ENCODE measurements around the gene FBXO34. TPM values are rescaled to one million over a fixed set of nuclear protein-coding genes. Genes with fewer than 3 reads are reported as not detected.
A peak's percentile ranks its signal among the peaks of the same experiment; 100 is the strongest.

FBXO34 gene
- total RNA-seq, 1 experiment from 2014 or later: 12.9 TPM

DNA sequence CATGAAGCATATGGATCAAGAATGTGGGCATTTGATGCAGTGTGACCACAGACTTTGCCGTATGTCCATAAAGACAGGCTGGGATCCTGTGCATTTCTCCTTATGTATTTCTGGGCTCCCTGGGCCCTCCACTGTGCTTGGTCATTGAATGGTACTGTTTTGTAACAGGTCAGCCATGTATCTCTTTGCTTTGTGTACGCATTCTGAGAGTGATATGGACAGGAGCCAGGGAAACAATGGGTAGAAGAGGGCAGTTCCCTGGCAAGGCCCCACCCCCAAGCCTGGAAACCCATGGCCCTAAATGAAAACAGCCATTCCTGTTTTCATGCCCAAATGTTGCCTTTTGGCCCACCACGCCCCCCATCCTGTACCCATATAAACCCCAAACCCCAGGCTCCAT, 15.2 kb upstream of the FBXO34 start:
- no peaks in the 10 kb centered on the region for H3K36me3 ChIP-seq
- no peak for DNase-seq
- no peak overlapping the region for H3K4me3 ChIP-seq
- H3K9me3 ChIP-seq: no peaks in the 10 kb centered on the region
- H3K27me3 ChIP-seq: no peaks in the 10 kb centered on the region

DNA sequence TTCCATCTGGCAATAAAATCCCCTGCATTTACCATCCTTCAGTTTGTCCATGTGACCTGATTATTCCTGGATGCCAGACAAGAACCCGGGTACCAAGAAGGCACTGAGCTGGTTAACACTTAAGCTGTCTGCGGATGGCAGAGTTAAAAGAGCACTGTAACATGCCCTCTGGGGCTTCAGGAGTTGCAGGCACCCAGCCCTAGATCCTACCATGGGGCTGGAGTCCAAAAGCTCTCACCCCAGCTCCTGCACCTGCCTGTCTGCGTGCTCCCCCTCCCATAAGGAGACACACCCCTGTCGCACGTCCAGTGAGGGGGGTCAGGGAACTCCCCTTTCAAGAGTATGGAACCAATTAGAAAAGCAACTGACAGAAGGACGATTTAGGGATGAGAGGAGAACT, 14.6 kb upstream of the FBXO34 start:
- no peak for DNase-seq
- no peaks in the 10 kb centered on the region for H3K36me3 ChIP-seq
- H3K4me3 ChIP-seq: no peak overlapping the region
- H3K27me3 ChIP-seq: no peaks in the 10 kb centered on the region
- no peaks in the 10 kb centered on the region for H3K9me3 ChIP-seq

DNA sequence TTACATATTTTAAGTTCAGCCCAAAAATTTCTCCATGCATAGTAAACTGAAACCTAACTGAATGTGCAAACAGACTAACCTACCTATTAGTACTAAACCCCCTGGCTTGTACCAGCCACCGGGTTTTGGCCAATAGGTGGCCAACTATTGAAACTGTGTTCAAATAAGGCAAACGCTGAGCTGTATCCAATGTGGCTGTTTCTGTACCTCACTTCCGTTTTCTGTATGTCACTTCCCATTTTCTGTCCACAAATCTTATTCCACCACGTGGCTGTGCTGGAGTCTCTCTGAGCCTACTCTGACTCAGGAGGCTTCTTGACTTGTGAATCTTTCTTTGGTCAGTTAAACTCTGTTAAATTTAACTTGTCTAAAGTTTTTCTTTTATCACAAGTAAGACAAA, 6.0 kb upstream of the FBXO34 start:
- H3K9me3 ChIP-seq: no peaks in the 10 kb centered on the region
- no peaks in the 10 kb centered on the region for H3K36me3 ChIP-seq
- no peaks in the 10 kb centered on the region for H3K27me3 ChIP-seq
- no peak overlapping the region for H3K4me3 ChIP-seq
- DNase-seq: no peak

DNA sequence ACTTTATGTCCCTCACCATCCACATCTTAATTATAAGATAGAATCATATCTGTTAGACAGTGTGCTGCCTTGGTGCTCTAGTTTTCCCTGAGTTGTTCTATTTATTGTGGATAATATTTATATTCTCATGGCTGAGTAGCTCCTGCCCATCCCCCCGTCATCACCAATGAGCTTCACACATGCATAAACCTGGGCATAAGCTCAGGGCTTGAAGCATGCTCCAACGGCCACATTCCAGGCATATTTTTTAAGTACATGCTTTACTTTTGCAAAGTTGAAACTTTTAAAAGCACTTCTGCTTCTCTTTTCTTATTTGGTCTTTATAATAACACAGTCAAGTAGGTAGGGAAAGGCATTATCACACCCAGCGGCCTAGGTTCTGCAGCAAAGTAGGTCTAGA, 3.4 kb upstream of the FBXO34 start:
- no peaks in the 10 kb centered on the region for H3K27me3 ChIP-seq
- H3K36me3 ChIP-seq: no peaks in the 10 kb centered on the region
- H3K4me3 ChIP-seq: no peak overlapping the region
- H3K9me3 ChIP-seq: no peaks in the 10 kb centered on the region
- DNase-seq: peak; percentile 4

DNA sequence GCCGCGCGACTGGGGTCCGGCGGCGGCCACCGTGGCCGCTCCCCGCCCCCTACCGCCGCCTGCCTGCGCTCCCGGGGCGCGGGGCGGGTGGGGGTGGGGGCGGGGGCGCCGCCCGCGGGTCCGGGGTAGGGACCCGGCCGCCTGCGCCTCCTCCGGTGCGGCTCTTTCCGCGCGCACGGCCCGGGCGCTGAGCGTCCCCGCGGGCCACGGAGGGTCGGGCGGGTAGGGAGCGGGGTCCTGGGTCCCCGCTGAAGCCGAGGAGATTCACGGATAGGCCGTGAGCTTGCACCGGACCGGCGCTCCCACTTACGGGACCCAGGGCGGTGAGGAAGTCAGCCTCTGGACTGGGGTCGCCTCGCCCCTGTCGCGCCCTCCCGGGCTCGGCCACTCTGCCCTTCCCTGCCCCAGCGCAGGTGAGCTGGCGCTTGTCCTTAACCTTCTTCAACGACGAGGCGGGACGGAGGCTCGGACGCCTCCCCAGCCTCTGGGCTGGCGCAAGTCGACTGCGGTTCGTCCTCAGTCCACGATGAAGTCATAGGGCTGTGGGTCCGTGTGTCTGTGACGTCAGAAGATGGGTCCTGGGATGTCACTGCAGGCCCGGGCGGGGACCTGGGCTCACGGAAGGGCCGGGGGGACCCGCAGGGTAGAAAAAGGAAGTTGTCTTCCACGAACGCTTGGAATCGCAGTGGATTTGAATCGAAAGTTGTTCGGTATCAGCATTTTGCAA, 514 bp downstream of the FBXO34 start:
- no peaks in the 10 kb centered on the region for H3K36me3 ChIP-seq

DNA sequence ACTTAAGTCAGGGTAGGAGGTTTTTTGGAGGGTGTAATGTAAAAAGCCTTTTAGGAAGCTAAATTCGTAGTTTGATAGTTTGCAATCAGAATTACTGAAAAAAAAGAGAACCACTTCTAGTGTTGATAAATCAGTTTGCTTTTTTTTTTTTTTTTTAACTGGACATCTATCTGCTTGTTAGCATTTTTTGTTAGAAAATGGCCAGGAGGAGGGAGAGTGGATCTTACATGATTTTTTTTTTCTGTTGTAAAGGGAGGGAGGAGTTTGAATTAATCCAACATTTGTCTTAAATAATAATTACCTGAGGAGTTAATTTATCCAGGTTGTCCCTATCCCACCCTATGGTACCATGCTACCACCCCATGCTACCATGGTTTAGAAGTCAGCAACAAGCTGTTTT, 1.2 kb downstream of the FBXO34 start:
- no peaks in the 10 kb centered on the region for H3K9me3 ChIP-seq
- DNase-seq: no peak
- no peaks in the 10 kb centered on the region for H3K36me3 ChIP-seq
- no peaks in the 10 kb centered on the region for H3K27me3 ChIP-seq
- peak overlapping the region; percentile 80 for H3K4me3 ChIP-seq

More for the DNA sequence above, 514 bp downstream of the FBXO34 start:
- Histone ChIP-seq H3K9me3 (no peaks in the 10 kb centered on the region), H3K27me3 (no peaks in the 10 kb centered on the region), H3K4me3 (peak overlapping the region; percentile 80)
- DNase-seq: peak; percentile 61

DNA sequence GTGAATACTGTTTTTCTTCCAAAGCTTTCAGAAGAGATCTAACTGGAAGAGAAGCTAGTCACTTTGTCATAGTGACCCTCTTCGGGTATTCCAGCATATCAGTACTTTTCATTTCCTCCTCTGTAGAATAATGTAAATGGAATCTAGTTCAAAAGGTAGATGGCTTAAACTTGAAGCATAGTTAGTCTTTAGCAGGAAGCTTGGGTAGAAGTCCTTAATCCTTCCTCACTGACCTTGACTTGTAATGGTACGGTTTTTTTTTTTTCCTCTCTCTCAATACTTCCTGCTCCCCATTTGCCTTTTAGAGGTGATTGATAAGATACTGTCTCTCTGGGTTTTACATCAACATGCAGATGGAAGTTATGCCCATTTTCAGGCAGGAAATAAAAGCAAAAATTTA, 1.7 kb downstream of the FBXO34 start:
- Histone ChIP-seq H3K9me3 (no peaks in the 10 kb centered on the region), H3K4me3 (peak overlapping the region; percentile 80; the same call in 1 of the 2 replicates), H3K27me3 (no peaks in the 10 kb centered on the region), H3K36me3 (no peaks in the 10 kb centered on the region)
- no peak for DNase-seq

DNA sequence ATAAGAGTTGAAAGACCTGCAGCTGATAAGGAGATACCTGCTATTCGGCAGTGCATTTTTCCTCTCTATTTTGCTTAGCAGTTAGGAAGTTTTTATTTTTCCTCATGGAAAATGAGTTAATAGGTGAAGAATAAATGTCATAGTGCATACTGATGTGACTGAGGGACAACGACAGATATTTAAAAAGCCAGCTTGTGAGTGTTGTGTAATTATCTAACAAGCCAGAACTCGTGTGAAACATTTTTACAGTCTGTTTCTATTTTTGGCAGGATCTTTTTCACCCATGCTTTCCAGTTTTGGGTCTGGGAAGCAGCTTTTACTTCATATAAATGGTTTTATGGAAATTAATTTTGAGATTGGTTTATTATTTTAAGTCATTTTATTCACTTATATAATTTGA, 2.9 kb downstream of the FBXO34 start:
- DNase-seq: no peak
- no peaks in the 10 kb centered on the region for H3K27me3 ChIP-seq
- no peaks in the 10 kb centered on the region; the same call in 1 of the 2 replicates for H3K36me3 ChIP-seq
- H3K9me3 ChIP-seq: no peaks in the 10 kb centered on the region
- no peak overlapping the region for H3K4me3 ChIP-seq

DNA sequence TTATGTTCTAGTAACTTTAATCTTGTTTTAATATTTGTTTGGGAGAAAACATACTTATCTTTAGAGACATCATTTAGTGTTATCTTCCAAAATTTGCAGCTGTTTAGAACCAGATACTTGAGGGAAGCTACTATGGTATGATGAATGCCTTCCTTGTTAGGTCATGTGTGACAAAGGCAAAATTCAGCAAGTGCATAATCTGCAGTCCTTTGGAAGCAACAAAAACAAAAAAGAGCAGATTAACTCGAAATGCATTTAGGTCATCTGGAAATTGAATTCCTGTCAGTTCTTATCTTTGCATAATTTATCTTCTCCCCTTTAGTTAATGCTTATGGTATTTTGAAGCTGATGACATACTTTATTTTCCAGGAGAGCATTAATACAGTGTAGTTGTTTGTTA, 3.5 kb downstream of the FBXO34 start:
- Histone ChIP-seq H3K36me3 (no peaks in the 10 kb centered on the region; the same call in 1 of the 2 replicates), H3K27me3 (no peaks in the 10 kb centered on the region), H3K9me3 (no peaks in the 10 kb centered on the region), H3K4me3 (no peak overlapping the region)
- DNase-seq: no peak

DNA sequence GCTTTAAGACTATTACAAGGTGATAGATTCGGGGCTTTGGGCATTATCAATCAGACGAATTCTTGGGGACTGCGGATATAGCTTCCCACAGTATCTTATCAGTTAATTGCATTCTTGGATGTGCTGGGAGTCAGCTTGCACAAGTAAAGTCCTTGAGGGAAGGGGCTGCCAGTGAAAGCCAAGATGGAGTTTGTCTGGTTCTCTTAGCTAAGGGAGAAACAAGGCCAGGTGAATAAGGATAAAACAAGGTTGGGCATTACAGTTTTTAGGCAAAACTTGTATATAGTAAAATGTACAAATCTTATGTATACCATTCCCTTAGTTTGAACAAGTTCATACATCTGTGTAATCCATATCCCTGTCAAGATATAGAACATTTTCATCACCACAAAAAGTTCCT, 5.5 kb downstream of the FBXO34 start:
- no peak for DNase-seq

DNA sequence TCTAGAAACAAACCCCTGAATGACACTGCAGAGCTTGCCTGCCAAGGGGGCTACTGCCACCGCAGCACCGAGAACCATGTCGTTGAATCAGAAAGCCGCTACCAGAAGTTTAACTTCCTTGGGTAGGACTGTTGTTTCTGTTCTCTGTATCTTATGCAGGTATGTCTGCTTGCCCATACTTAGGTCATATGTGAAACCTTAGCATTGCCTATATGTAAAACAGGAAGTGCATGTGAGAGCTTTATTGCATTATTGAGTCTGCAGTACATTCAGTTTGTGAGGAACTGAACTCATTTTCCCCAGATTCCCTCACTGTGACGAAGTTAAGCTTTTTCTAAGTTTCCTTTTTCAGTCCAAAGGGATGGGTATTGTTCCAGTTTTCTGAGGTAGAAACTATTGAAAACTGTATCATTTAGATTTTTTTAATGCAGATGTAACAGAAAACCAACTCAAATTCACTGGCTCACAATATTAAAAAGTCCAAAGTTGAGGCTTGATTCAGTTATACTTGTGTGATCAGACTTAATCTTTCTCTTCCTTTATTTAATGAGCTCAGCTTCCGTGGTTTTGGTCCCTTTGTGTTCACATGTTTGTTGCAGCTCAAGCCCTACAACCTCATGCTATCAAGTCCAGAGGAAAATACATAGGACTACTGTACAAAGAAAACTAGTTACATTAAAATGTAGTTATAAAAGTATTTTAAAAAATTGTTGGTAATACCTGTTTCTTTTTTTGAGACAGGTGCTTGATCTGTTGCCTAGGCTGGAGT, 6.9 kb downstream of the FBXO34 start:
- Histone ChIP-seq H3K9me3 (no peaks in the 10 kb centered on the region), H3K27me3 (no peaks in the 10 kb centered on the region), H3K4me3 (no peak overlapping the region), H3K36me3 (no peaks in the 10 kb centered on the region; the same call in 1 of the 2 replicates)
- no peak for DNase-seq

More for the DNA sequence above, 5.5 kb downstream of the FBXO34 start:
- no peaks in the 10 kb centered on the region for H3K27me3 ChIP-seq
- H3K4me3 ChIP-seq: no peak overlapping the region
- H3K36me3 ChIP-seq: no peaks in the 10 kb centered on the region; the same call in 1 of the 2 replicates
- no peaks in the 10 kb centered on the region for H3K9me3 ChIP-seq

DNA sequence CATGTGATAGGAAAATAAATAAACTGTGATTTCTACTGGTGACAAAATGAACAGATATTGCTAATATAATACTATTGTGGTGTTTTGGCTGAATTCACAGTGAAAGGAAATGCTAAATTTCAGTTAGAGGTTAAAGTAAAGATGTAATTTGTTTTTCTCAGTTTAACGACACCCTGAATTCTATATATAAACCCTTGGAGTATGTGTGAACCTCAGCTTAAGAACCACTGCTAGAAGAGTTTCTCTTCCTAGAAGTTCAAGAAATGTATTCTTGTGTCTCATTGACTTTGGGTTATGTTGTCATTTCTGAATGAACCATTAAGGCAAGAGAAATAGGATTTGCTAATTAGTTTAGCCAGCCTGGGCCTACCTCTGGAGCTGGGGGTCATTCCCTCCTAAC, 8.2 kb downstream of the FBXO34 start:
- no peaks in the 10 kb centered on the region; the same call in 1 of the 2 replicates for H3K36me3 ChIP-seq
- no peaks in the 10 kb centered on the region for H3K9me3 ChIP-seq
- H3K4me3 ChIP-seq: no peak overlapping the region
- no peaks in the 10 kb centered on the region for H3K27me3 ChIP-seq
- no peak for DNase-seq

DNA sequence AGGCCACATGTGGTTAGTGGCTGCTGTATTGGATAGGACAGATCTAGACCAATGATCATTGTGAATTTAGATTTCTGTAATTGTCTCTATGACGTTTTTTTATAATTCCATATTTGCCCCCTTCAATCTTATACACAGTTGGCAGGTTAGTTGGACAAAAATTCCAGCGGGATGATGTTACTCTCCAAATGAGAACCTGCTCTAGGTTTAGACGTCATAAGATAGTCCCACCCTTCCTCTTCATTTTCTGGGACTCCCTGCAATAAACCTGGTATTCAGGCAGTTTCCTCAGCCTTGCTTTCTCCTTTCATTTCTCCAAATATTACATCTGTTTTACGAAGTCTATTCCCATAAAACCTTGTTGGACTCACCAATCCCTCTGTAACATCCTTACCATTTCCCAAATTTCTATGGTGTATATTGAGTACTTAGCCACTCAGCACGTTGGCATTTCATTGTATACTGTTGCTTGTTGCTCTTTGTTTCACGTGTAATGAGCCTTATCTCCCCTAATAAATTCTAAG, 10.2 kb downstream of the FBXO34 start:
- Histone ChIP-seq H3K9me3 (no peaks in the 10 kb centered on the region), H3K27me3 (no peaks in the 10 kb centered on the region), H3K36me3 (no peaks in the 10 kb centered on the region; the same call in 1 of the 2 replicates), H3K4me3 (no peak overlapping the region)
- DNase-seq: no peak

DNA sequence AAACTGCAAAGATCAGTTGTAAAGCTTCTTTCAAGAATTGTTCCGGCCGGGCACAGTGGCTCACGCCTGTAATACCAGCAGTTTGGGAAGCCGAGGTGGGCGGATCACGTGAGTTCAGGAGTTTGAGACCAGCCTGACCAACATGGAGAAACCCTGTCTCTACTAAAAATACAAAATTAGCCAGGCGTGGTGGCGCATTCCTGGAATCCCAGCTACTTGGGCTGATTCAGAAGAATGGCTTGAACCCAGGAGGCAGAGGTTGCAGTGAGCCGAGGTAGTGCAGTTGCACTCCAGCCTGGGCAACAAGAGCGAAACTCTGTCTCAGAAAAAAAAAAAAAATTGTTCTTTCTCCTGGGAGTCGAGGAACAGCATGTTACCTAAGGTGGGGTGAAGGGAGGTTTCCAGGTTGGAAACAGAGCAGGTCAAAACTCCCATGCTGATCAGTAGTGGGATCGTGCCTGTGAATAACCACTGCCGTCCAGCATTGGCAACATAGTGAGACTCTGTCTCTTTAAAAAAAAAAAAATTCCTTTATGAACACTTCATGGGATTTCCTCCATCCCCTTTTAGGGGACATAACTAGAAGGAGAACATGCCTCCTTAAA, 13.9 kb downstream of the FBXO34 start:
- Histone ChIP-seq H3K9me3 (no peaks in the 10 kb centered on the region), H3K4me3 (no peak overlapping the region), H3K27me3 (no peaks in the 10 kb centered on the region), H3K36me3 (no peaks in the 10 kb centered on the region)
- DNase-seq: no peak

DNA sequence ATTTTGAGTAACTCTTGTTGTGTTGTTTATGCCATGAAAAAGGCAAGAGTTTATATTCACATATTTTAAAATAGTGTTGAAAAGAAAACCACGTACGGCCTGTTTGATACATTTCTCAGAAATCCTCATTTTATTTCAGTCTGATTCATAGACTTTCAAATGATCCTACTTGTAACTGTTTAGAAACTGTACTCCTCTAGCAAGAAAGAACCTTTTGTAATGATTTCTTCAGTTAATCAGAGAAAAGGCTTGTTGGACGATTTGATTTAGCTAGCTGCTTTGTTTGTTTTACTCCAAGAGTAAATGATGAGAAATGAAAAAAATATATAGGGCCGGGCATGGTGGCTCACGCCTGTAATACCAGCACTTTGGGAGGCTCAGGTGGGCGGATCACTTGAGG, 17.2 kb downstream of the FBXO34 start:
- H3K9me3 ChIP-seq: no peaks in the 10 kb centered on the region
- H3K27me3 ChIP-seq: no peaks in the 10 kb centered on the region
- H3K4me3 ChIP-seq: no peak overlapping the region
- no peak for DNase-seq
- H3K36me3 ChIP-seq: no peaks in the 10 kb centered on the region

DNA sequence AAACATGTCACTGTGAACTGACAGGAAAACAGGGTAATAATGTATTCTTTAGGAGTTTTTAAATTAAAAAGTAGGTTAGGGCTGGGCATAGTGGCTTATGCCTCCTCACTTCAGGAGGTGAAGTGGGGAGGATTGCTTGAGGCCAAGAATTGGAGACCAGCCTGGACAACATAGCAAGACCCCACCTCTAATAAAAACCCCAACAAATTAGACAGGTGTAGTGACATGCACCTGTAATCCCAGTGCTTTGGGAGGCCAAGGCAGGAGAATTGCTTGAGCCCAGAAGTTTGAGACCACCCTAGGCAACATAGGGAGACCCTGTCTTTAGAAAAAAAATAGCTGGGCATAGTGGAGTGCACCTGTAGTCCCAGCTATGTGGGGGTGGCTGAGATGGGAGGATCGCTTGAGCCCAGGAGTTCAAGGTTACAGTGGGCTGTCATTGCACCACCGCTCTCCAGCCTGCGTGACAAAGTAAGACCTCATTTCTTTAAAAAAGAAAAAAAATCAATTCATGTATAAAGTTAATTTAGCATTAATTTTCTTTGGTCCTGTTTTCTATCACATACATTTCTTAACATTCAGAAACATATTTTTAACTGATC, 20.4 kb downstream of the FBXO34 start:
- H3K36me3 ChIP-seq: no peaks in the 10 kb centered on the region
- no peaks in the 10 kb centered on the region for H3K27me3 ChIP-seq
- H3K9me3 ChIP-seq: no peaks in the 10 kb centered on the region
- H3K4me3 ChIP-seq: no peak overlapping the region
- no peak for DNase-seq

DNA sequence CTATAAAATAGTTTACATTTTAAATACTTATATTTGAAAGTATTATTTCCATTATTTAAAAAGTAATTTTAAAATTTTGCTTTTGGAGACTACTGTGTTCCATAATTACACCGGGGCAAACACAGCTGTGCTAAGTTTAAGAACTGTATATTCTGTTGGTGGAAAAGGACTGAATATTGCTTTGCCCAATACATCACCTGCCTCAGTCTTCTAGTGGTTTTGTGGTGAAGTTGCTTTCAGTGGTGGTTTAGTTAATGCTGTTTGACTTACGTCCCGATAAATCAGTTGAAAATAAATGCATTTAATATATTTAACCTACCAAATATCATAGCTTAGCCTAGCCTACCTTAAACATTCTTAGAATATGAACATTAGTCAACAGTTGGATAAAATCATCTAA, 23.4 kb downstream of the FBXO34 start:
- Histone ChIP-seq H3K27me3 (no peaks in the 10 kb centered on the region), H3K4me3 (no peak overlapping the region), H3K9me3 (no peaks in the 10 kb centered on the region), H3K36me3 (no peaks in the 10 kb centered on the region; the same call in 1 of the 2 replicates)
- DNase-seq: no peak

Data from MG63 (cell line).